Measurements from ENCODE around the gene FN1. TPM values are rescaled to one million over a fixed set of nuclear protein-coding genes. Genes with fewer than 3 reads are reported as not detected.

FN1 gene
- polyA plus RNA-seq, 1 donor (not counting 4 experiments of a cell fraction or from before 2014, with no cell fraction given): 1,649 TPM

DNA sequence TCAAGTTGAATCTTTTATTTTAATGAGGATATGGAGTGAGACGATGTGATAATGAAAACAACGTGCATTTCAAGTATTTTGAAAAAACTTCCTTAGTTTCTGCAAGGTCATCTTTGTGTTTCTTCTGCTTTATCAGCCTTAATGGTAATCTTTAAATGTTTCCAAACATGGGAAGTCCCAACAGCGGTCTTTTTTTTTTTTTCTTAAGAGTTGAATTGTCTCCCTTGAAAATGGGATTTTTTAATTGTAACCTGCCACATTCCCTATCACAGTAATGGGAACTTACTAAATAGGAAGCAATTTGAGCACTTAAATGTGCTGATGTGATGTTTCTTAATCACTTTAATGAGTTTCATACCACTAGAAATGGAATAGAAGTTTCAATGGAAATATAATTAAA is 78.2 kb downstream of the FN1 start:
- no peak overlapping the region for H3K9ac ChIP-seq (ENCODE audit: control insufficient read depth, extremely low read depth, insufficient read depth, low read length)
- H3K9me1 ChIP-seq (ENCODE audit: control insufficient read depth, extremely low read depth, insufficient read depth, low read length): no peaks in the 10 kb centered on the region
- H3K27ac ChIP-seq (ENCODE audit: control insufficient read depth, insufficient read depth, low read length): no peak overlapping the region
- no peak overlapping the region for H3K4me2 ChIP-seq (ENCODE audit: control insufficient read depth, extremely low read depth, insufficient read depth, low read depth, low read length)
- H3K79me2 ChIP-seq (ENCODE audit: control insufficient read depth, insufficient read depth, low read length): no peaks in the 10 kb centered on the region
- no peak for TF ChIP-seq EZH2 (IDR thresholded peaks at IDR 0.05; ENCODE audit: low read length)
- TF ChIP-seq, protein P1, sequence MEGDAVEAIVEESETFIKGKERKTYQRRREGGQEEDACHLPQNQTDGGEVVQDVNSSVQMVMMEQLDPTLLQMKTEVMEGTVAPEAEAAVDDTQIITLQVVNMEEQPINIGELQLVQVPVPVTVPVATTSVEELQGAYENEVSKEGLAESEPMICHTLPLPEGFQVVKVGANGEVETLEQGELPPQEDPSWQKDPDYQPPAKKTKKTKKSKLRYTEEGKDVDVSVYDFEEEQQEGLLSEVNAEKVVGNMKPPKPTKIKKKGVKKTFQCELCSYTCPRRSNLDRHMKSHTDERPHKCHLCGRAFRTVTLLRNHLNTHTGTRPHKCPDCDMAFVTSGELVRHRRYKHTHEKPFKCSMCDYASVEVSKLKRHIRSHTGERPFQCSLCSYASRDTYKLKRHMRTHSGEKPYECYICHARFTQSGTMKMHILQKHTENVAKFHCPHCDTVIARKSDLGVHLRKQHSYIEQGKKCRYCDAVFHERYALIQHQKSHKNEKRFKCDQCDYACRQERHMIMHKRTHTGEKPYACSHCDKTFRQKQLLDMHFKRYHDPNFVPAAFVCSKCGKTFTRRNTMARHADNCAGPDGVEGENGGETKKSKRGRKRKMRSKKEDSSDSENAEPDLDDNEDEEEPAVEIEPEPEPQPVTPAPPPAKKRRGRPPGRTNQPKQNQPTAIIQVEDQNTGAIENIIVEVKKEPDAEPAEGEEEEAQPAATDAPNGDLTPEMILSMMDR (optimal IDR thresholded peaks at IDR 0.05 in 1 of 3, IDR thresholded peaks at IDR 0.05 in 1 of 3, conservative IDR thresholded peaks at IDR 0.05 in 1 of 3; ENCODE audit: extremely low read depth in 1 of 3, insufficient read depth in 2 of 3, low read length in 3 of 3): no peak
- dilution Hi-C loops (cut with MboI; ENCODE audit: extremely low pct_ligation_motif_present, low sequenced_read_pairs): no loop called here
- H3K4me1 ChIP-seq (ENCODE audit: control insufficient read depth, extremely low read depth, insufficient read depth, low read length): no peaks in the 10 kb centered on the region
- DNase-seq (ENCODE audit: low read depth, low spot score): no peak
- peaks cover 0 to 7% of the 10 kb centered on the region in 2 experiments for H3K36me3 ChIP-seq (ENCODE audit: control insufficient read depth in 2 of 2, extremely low read depth in 1 of 2, insufficient read depth in 2 of 2, low read length in 2 of 2)
- H3K9me3 ChIP-seq (ENCODE audit: control insufficient read depth, low read depth, low read length): no peaks in the 10 kb centered on the region
- no peaks in the 10 kb centered on the region for H3K27me3 ChIP-seq (ENCODE audit: control insufficient read depth, extremely low read depth, insufficient read depth, low read length)
- H4K20me1 ChIP-seq (ENCODE audit: control insufficient read depth, extremely low read depth, insufficient read depth, low read length): no peaks in the 10 kb centered on the region
- FAIRE-seq: no peak
- H2AFZ ChIP-seq (ENCODE audit: control insufficient read depth, low read length): no peak overlapping the region
- H3K4me3 ChIP-seq (ENCODE audit: control insufficient read depth in 2 of 3, extremely low read depth in 1 of 3, insufficient read depth in 2 of 3, low read depth in 1 of 3, low read length in 3 of 3): no peak overlapping the region

DNA sequence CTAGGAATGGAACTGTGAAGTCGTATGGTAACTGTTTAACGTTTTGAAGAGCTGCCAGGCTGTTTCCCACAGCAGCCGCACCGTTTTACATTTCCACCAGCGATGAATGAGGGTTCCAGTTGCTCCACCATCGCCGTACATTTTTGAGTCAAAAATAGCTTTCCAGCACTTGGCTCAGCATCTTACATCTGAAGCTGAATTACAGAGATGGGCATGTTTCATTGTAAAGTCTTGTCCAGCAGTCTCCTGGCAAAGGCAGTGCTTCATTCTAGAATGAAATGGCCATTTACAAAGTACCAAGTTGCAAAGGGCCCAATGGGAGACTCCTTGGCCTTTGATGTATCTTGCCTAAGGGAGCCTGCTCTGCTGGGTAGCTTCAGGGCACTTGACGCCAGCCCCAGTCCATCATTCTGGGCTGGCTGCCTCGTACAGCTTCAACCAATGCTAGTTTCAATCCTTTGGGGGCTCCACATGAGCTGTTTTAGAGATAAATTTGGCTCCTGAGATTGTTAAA is 78.9 kb downstream of the FN1 start:
- peaks cover 0 to 3% of the 10 kb centered on the region in 2 experiments for H3K36me3 ChIP-seq (ENCODE audit: control insufficient read depth in 2 of 2, extremely low read depth in 1 of 2, insufficient read depth in 2 of 2, low read length in 2 of 2)
- no peak overlapping the region for H3K4me3 ChIP-seq (ENCODE audit: control insufficient read depth in 2 of 3, extremely low read depth in 1 of 3, insufficient read depth in 2 of 3, low read depth in 1 of 3, low read length in 3 of 3)
- H4K20me1 ChIP-seq (ENCODE audit: control insufficient read depth, extremely low read depth, insufficient read depth, low read length): no peaks in the 10 kb centered on the region
- DNase-seq (ENCODE audit: low read depth, low spot score): no peak
- no peaks in the 10 kb centered on the region for H3K79me2 ChIP-seq (ENCODE audit: control insufficient read depth, insufficient read depth, low read length)
- H3K4me1 ChIP-seq (ENCODE audit: control insufficient read depth, extremely low read depth, insufficient read depth, low read length): no peaks in the 10 kb centered on the region
- dilution Hi-C loops (cut with MboI; ENCODE audit: extremely low pct_ligation_motif_present, low sequenced_read_pairs): no loop called here
- TF ChIP-seq, protein P1 (optimal IDR thresholded peaks at IDR 0.05 in 1 of 3, IDR thresholded peaks at IDR 0.05 in 1 of 3, conservative IDR thresholded peaks at IDR 0.05 in 1 of 3; ENCODE audit: extremely low read depth in 1 of 3, insufficient read depth in 2 of 3, low read length in 3 of 3): no peak
- TF ChIP-seq EZH2 (IDR thresholded peaks at IDR 0.05; ENCODE audit: low read length): no peak
- no peak overlapping the region for H3K9ac ChIP-seq (ENCODE audit: control insufficient read depth, extremely low read depth, insufficient read depth, low read length)
- no peak for FAIRE-seq
- no peak overlapping the region for H2AFZ ChIP-seq (ENCODE audit: control insufficient read depth, low read length)
- no peak overlapping the region for H3K4me2 ChIP-seq (ENCODE audit: control insufficient read depth, extremely low read depth, insufficient read depth, low read depth, low read length)
- H3K9me3 ChIP-seq (ENCODE audit: control insufficient read depth, low read depth, low read length): no peaks in the 10 kb centered on the region
- H3K27me3 ChIP-seq (ENCODE audit: control insufficient read depth, extremely low read depth, insufficient read depth, low read length): no peaks in the 10 kb centered on the region
- H3K27ac ChIP-seq (ENCODE audit: control insufficient read depth, insufficient read depth, low read length): no peak overlapping the region
- no peaks in the 10 kb centered on the region for H3K9me1 ChIP-seq (ENCODE audit: control insufficient read depth, extremely low read depth, insufficient read depth, low read length)
